ENCODE results near the gene INPP1. TPM values are rescaled to one million over a fixed set of nuclear protein-coding genes. Genes with fewer than 3 reads are reported as not detected.

INPP1 gene
- total RNA-seq, 1 donor from 2014 or later: 7.9 TPM

DNA sequence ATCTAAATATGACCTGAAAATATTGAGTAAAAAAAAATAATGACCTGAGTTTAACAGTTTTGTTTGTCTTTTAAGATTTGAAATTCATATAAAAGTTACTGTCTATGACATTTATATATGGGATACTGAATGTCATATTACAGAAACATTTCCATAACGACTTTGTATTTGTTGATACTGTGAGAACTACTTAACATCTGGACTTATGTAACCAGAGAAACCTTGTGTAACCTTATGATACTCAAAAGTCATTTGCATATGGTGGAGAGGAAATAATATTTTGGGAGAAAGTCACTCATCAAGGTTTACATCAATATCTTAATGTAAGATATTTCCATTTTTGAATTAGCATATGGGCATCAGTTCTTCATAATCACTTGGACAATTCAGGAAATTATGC lies 77.4 kb downstream of the INPP1 start:
- Histone ChIP-seq H3K4me3 (ENCODE audit: low read depth, low read length) (no peak overlapping the region), H3K27me3 (ENCODE audit: control insufficient read depth, insufficient read depth, low read length) (no peaks in the 10 kb centered on the region), H3K36me3 (ENCODE audit: control insufficient read depth, insufficient read depth, low read length) (peaks cover 2% of the 10 kb centered on the region)
- FAIRE-seq (no peak), DNase-seq (ENCODE audit: low read depth) (no peak)
- TF ChIP-seq, protein P1, sequence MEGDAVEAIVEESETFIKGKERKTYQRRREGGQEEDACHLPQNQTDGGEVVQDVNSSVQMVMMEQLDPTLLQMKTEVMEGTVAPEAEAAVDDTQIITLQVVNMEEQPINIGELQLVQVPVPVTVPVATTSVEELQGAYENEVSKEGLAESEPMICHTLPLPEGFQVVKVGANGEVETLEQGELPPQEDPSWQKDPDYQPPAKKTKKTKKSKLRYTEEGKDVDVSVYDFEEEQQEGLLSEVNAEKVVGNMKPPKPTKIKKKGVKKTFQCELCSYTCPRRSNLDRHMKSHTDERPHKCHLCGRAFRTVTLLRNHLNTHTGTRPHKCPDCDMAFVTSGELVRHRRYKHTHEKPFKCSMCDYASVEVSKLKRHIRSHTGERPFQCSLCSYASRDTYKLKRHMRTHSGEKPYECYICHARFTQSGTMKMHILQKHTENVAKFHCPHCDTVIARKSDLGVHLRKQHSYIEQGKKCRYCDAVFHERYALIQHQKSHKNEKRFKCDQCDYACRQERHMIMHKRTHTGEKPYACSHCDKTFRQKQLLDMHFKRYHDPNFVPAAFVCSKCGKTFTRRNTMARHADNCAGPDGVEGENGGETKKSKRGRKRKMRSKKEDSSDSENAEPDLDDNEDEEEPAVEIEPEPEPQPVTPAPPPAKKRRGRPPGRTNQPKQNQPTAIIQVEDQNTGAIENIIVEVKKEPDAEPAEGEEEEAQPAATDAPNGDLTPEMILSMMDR (IDR thresholded peaks at IDR 0.05; ENCODE audit: insufficient read depth, low read length, severe bottlenecking): no peak

Other genes with a start within 250 kb of the INPP1 start
- 4.7 and 9.3 TPM in 2 replicates for gene HIBCH, start 23.8 kb upstream of the INPP1 start, total RNA-seq
- gene MFSD6, start 64.8 kb downstream of the INPP1 start, total RNA-seq: 37.4 and 43.0 TPM in 2 replicates
- gene NEMP2, start 191.1 kb downstream of the INPP1 start, total RNA-seq: 1.8 and 1.9 TPM in 2 replicates